ENCODE measurements around the gene BMPER.

Gene BMPER

DNA sequence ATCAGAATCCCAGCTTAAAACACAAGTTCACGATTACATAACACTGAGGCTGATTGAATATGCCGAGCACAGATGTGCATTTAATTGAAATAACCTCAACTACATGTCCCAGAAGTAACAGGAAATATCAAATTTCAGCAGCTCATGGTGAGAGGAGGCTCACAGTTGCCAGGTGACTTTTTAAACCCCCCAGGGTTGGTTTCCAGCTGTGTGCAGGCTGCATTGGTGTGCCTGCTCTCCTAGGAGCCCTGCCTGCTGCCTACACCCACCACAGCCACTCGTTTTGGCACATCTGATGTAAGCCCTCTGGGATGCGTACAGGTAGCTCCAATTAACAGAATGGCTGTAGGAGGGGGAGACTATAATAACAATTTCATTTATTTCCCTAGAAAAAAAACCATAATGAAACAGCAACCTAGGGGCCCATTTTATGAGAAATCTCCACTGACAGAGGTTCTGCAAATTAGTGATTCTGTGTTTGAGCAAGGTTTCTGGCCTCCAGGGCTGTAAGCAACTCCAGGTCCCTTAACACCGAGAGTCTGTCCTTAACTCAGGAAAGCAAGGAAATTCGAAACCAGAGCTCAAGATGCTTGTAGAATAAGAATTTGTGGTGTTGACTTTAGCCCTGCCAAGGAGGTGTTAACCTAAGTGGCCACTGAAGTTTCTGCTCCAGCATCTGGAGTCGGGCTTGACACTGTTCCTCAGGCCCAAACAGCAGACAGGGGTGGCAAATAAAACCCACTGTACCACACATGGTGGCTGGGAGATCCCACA lies 161.9 kb downstream of the BMPER start:
- DNase-seq, result no peak

GRCh38 chr7:34069676-34070075 lies 164.3 kb downstream of the BMPER start:
- no peak for DNase-seq

GRCh38 chr7:34070511-34071323 lies 165.4 kb downstream of the BMPER start:
- DNase-seq, result no peak

DNA sequence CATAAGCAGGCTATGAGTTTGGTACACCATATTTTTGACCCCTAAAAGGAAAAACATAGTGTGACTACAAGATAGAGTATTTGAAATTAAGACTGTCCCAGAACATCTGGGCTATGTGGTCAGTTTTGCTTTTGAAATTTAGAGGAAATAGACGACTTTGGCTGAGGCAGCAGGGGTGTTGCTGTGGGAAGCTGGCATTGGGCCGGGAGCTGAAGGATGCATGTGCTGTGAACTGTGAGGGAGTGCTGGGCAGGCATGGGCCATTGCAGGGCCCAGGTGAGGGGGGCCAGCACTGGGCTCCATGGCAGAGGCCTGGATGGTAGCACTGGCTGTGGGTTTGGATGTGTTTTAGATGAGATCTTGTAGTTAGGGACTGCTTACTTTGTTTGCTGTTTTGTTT lies 168.3 kb downstream of the BMPER start:
- DNase-seq, result no peak

GRCh38 chr7:34074421-34074820 lies 169.1 kb downstream of the BMPER start:
- DNase-seq, result no peak

GRCh38 chr7:34075523-34076370 lies 170.4 kb downstream of the BMPER start:
- DNase-seq, result no peak

DNA sequence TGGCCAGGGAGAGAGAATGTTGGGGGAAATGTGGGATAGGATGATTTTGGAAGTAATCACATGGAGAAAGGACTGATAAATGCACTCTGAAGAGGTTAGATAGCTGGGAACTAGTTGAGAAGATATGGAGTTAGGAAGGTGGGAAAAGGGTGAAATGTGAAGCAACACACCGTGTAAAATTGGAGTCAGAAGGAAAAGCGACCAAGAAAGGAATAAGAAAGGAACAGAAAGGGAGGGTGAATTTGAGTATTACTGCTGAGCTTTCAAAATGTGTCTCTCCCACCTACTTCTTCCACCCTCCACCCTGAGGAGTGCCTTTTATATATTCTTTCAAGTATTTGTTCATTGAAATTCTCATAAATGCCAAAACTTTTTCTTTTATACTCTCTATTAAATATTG lies 171.8 kb downstream of the BMPER start:
- no peak for DNase-seq

GRCh38 chr7:34078864-34079263 lies 173.5 kb downstream of the BMPER start:
- DNase-seq, result no peak

DNA sequence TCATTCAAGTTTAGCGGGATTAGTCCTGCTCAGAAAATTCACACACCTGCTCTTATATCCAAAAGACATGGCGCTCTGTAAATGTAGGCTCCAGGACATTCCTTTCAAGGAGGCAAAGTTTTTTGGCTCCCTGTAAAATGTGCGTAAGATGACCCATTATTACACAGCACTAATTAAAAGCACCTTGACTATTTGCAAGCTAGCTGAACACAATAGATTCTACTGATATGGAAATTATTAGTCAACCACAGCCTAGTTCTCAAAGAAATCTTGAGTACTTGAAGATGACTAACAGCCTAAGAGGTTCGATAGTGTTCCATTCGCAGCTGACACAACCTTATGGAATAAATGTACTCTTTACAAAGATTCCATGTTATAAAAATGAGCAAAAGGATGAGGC lies 175.2 kb downstream of the BMPER start:
- DNase-seq, result no peak

DNA sequence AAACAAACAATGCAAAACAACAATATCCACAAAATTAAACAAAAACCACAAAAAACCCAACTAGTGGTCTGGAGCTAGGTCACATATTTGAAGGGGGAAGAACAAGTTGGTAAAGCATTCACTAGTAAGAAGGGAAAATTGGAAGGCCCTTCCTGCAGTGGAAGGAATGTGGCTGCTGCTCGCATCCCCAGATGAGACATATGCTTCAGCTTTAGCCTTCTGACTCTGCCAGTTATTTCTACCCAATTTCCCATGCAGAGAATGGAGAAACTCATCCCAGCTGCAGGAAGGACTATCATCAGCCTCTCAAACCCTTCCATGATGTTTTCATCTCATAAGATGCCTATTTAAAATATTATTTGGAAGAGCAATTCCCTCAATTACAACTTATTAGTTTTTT lies 176.6 kb downstream of the BMPER start:
- DNase-seq, result no peak

DNA sequence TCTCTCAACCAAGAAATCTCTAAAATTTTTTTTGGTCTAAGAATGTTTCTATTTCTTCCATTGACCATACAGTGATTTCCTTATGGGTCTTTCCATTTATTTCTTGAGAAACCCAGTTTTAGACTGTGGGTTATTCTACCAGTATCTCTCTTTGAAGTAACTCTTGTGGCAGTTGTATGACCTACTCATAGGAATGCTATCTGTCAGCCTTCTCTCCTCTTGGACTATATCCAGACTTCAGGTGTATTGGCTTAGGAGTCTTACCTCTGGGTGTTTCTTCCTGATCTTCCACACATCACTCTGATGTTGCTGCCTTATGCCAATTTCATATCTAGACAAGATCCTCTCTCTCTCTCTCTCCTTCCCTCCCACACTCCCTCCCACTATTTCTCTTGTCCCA lies 178.1 kb downstream of the BMPER start:
- no peak for DNase-seq

GRCh38 chr7:34084651-34085050 lies 179.3 kb downstream of the BMPER start:
- DNase-seq, result no peak

- DNase-seq, result no peak
Measured at GRCh38 chr7:34086064-34086463, 180.7 kb downstream of the BMPER start.

- DNase-seq, result no peak
Measured at GRCh38 chr7:34086981-34087380, 181.6 kb downstream of the BMPER start.

DNA sequence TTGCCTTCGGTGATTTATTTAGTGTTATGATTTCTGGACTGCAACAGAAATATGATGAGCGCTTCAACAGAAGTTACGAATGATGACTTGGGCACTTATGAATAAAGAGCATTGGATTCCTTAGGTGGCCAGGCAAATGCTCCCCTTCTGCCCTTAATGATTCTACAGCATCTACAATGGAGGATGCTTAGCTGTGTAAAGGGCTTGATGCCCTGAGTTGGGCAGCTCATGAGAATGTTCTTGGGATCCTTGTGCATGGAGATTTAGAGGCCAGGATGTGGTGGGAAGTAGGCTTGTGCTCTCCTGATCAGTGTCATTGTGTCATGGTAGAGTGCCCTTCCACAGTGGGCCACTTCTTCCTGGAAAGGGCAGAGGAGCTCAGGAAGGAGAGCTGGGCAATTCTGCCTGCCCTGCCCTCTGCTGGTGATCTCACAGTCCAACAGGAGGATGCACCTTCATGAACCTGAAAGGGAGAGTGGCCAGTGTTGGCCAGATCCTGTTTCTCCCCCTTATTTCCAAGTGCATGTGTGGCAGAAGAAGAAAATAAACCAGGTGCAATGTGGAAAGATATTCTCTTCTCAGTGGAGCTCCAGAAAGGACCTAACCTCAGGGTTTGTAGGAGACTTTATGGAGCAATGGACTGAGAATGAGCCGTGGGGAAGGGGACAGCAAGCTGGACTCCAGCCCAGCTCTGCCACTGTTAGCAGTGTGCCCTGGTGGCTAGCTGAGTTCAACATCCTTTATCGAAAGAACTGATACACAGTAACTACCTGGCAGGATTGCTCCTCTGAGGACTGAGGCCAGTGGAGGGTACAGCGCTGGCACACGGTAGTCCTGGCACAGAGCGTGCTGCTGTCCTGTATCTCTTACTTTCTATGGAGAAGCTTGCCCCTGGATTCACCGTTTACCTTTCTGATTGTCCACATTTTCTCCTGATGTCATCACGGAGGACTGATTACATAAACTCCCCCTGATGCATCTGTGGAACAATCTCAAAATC lies 182.9 kb downstream of the BMPER start:
- no peak for DNase-seq

- DNase-seq, result no peak
Measured at GRCh38 chr7:34090816-34091215, 185.5 kb downstream of the BMPER start.

- no peak for DNase-seq
Measured at GRCh38 chr7:34091321-34091917, 186.1 kb downstream of the BMPER start.

DNA sequence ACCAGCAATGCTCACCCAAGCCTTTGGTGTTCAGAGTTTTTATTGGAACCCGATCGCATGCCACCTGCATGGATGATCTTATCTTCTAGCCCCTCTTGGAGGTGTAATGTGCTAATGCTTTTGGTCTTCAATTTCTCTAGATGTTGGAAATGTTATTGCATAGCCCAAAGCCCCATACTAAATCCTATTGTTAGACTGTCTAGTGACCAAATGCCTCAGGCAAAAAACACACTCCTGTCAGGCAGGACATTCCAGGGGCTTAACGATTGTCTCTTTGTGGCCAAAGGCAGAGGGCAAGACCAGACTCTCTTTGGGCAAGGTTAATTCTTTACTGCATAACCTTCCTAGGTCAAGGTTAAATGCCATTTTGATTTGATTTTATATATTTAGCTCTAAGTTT lies 187.9 kb downstream of the BMPER start:
- no peak for DNase-seq

- DNase-seq, result no peak
Measured at GRCh38 chr7:34096198-34096651, 190.9 kb downstream of the BMPER start.

DNA sequence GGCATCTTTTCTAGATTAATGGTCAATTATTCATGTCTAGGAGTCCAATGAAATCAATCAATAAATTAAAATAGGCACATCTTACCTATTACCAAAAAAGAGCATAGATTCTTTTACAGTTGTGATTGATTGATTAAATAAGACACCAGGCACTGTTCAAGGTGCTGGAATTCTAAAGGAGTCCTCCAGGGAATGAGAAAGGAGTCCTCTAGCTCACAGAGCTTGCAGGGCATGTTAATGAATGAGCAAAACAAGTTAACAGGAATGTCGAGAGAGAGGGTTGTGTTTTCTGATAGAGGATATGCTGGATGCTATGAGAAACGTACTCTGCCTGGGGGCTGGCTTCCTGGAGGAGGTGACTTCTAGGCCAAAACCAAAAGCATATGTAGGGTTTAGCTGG lies 191.4 kb downstream of the BMPER start:
- DNase-seq, result no peak

GRCh38 chr7:34100661-34101060 lies 195.3 kb downstream of the BMPER start:
- no peak for DNase-seq

GRCh38 chr7:34104115-34104514 lies 198.8 kb downstream of the BMPER start:
- no peak for DNase-seq
